Fibroblast of pulmonary artery (primary cell): ENCODE data around the gene PATL1.

Experiments
- DNase-seq: peaks from one replicate; pipeline ENCODE4 v3.0.0-alpha.2; 2010; ENCODE audit warnings: low read depth
- H3K4me3 ChIP-seq: replicated peaks from 2 replicates; pipeline ENCODE4 v1.5.1; 2011; ENCODE audit warnings: low read depth, mild to moderate bottlenecking, control low read depth, low read length, moderate library complexity
- TF ChIP-seq, protein P1 (sequence below): IDR thresholded peaks from 2 replicates; pipeline ENCODE4 v1.5.1; 2011; ENCODE audit warnings: mild to moderate bottlenecking, control low read depth, low read length, inconsistent platforms; ENCODE audit errors: missing control alignments

PATL1 gene

DNA sequence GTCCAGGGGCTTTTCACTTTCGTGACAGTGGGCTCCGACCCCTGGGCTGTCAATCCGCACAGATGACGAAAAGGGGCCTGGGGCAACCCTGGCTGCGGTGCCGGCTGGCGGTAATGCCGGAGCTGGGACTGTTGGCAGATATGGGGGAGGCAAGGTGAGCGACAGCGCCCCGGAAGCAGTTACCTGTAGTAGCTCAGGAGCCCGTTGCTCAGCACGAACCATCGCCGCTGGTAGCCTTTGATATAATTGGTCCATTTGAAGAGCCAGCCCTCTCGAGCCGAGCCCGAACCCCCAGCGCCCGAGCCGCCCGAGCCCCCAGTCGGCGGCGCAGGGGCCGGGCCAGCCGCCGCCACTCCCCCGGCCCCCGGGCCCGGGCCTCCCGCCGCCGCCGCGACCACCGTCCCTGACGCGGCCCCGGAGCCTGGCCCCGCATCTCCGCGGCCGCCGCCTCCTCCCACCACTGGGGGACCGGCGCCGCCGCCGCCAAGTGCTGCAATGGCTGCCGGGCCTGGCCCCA, 53.7 kb downstream of the PATL1 start:
- TF ChIP-seq, protein P1, sequence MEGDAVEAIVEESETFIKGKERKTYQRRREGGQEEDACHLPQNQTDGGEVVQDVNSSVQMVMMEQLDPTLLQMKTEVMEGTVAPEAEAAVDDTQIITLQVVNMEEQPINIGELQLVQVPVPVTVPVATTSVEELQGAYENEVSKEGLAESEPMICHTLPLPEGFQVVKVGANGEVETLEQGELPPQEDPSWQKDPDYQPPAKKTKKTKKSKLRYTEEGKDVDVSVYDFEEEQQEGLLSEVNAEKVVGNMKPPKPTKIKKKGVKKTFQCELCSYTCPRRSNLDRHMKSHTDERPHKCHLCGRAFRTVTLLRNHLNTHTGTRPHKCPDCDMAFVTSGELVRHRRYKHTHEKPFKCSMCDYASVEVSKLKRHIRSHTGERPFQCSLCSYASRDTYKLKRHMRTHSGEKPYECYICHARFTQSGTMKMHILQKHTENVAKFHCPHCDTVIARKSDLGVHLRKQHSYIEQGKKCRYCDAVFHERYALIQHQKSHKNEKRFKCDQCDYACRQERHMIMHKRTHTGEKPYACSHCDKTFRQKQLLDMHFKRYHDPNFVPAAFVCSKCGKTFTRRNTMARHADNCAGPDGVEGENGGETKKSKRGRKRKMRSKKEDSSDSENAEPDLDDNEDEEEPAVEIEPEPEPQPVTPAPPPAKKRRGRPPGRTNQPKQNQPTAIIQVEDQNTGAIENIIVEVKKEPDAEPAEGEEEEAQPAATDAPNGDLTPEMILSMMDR = no peak
- peak overlapping the region; percentile 89 for H3K4me3 ChIP-seq
- no peak for DNase-seq

- peak; percentile 7 for DNase-seq
- TF ChIP-seq, protein P1 = no peak
- peak overlapping the region; percentile 89 for H3K4me3 ChIP-seq
Observed at GRCh38 chr11:59614277-59615119, 54.3 kb downstream of the PATL1 start.

DNA sequence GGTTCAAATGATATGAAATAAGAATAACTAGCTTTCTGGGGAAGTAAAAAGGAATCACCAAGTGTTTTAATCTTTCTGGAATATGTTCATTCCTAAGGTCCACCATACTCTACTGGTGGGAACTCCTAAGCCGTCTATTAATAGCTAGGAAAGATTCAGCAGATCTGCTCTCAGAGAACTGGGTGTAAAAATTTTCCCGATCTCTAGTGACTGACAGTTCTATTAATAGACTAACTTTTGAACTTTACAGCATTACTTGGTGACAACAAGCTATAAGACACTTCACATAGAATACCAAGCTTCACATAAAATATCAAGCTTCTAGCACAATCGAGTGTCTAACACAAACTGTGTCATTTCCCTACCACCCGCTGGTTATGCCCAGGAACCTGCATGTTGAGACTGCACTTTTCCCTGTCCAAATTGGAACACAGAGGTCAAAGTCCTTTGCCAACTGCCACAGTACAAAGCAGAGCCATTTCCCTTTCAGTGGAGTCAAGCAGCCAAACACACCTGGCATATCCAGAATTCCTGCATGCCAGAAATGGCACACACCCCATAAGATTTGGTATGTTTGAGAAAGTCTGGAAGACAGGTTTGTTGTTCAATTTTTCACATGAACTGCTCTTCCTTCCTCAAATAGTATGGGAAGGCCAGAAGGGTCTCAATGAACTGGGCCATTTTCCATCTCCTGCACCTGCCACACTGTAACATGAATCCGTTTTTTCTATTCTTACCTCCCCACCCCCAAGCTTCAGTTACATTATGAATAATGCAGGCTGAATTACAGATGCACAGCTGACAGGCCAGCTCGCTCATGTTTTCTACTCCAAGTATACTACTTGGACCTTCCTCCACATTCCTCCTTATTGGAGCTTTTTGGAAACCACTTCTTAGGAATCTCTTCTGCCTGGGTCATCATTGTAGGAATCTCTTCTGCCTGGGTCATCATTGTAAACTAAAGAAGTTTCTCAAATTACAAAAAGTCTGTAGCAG, 57.0 kb downstream of the PATL1 start:
- TF ChIP-seq, protein P1 = no peak
- H3K4me3 ChIP-seq = no peak overlapping the region
- no peak for DNase-seq

- TF ChIP-seq, protein P1 = no peak
- H3K4me3 ChIP-seq = no peak overlapping the region
- no peak for DNase-seq
Observed at GRCh38 chr11:59610289-59610688, 58.5 kb downstream of the PATL1 start.

DNA sequence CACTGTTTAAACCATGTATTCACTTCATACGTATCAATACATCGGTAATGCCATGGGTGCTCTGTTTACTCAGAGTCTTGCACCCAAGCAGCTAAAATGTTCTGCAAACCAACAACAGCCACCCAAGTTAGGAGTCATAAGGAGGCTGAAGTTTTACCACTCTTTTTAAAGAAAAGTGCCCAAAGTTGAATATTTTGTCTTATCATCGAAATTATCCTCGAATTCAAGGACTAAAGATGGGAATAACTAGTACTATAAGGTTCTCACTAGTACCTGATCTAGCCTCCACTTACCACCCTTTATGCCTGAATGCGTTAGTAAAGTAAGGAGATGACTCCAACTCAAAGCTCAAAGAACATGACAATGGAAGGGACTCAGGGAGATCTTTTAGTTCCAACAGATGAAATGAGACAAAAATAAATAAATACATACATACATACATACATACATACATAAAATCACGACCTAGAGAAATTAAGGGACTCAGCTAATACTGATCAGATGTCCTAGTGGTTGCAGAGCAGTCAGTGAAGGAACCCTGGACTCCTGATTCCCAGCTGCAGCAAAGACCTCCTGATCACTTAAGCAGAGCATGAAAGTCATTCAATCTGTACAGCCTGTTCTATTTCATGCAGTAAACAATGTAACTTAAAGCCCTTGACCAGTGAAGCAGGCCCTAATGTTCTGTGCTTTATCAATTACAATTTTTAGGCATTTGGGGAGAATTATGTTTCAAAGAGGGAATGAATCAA, 61.0 kb downstream of the PATL1 start:
- DNase-seq = no peak
- TF ChIP-seq, protein P1 = no peak
- H3K4me3 ChIP-seq = no peak overlapping the region

DNA sequence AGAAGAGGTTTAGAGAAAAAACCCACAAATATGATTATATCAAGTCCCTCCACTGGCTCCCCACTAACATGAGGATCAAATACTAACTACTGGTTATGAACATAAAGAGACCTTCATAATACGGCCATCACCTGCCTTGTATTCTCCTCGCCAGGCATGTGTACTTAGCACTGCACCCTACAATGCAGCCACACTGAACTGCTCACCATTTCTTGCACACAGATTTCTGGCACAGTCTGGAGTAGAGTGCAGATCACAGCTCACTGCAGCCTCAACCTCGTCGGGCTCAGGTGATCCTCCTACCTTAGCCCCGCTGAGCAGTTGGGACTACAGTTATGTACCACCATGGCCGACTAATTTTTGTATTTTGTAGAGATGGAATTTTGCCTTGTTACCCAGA, 66.4 kb downstream of the PATL1 start:
- no peak overlapping the region for H3K4me3 ChIP-seq
- no peak for DNase-seq
- TF ChIP-seq, protein P1 = no peak
